HEK293 (cell line): ENCODE data around the gene STIP1.
A peak's percentile ranks its signal among the peaks of the same experiment; 100 is the strongest.

ENCODE experiments used
- CTCF ChIA-PET: fragments of 350-600 bp; formaldehyde crosslinking; extraction: SDS; loops from one replicate; lab custom pipeline; 2021; ENCODE audit warnings: antibody characterized with exemption; lab: Yijun Ruan, JAX
- POLR2A ChIA-PET: fragments of 300-600 bp; formaldehyde crosslinking; extraction: SDS; loops from one replicate; lab custom pipeline; 2020; ENCODE audit warnings: antibody characterized with exemption, inconsistent platforms; lab: Yijun Ruan, JAX
- H3K27ac ChIP-seq: fragments of 200-500 bp; sonication (Bioruptor generic); 2 replicates; pipeline ENCODE4 v1.5.1; 2014; ENCODE audit warnings: low read depth, low read length, control low read depth, inconsistent platforms; ENCODE audit errors: extremely low read depth
- H3K36me3 ChIP-seq, 2 experiments: fragments of 200-500 bp in 1 of 2; sonication (Bioruptor generic) in 1 of 2; 1 replicate in 1 of 2; 2 replicates in 1 of 2; pipeline ENCODE4 v1.5.1; 2014 to 2017; ENCODE audit warnings: inconsistent platforms in 2 of 2, low read length in 2 of 2; ENCODE audit not compliant: control insufficient read depth in 2 of 2, insufficient read depth in 1 of 2
- H3K4me1 ChIP-seq: fragments of 200-500 bp; sonication (Bioruptor generic); 2 replicates; pipeline ENCODE4 v1.5.1; 2014; ENCODE audit warnings: mild to moderate bottlenecking, low read length, inconsistent platforms; ENCODE audit not compliant: control insufficient read depth, insufficient read depth
- H3K4me3 ChIP-seq: 2 replicates; pipeline ENCODE4 v1.5.1; 2011; ENCODE audit warnings: low read depth, mild to moderate bottlenecking, control low read depth, low read length, moderate library complexity
- H3K9me3 ChIP-seq: fragments of 200-500 bp; sonication (Bioruptor generic); 2 replicates; pipeline ENCODE4 v1.5.1; 2014; ENCODE audit warnings: low read depth, low read length, inconsistent platforms; ENCODE audit not compliant: control insufficient read depth, insufficient read depth
- KLF10 ChIP-seq: fragments of 450-650 bp; IDR thresholded peaks from 2 replicates; pipeline ENCODE4 v1.5.1; 2018; ENCODE audit warnings: missing biosample characterization, mild to moderate bottlenecking, missing genetic modification characterization
- KLF9 ChIP-seq: fragments of 450-650 bp; formaldehyde crosslinking; IDR thresholded peaks from 2 replicates; pipeline ENCODE4 v1.5.1; 2016; ENCODE audit warnings: missing biosample characterization, missing genetic modification characterization, low read depth
- SCRT1 ChIP-seq: fragments of 450-650 bp; formaldehyde crosslinking; IDR thresholded peaks from 2 replicates; pipeline ENCODE4 v1.5.1; 2016; ENCODE audit warnings: missing biosample characterization, missing genetic modification characterization, borderline replicate concordance
- SCRT2 ChIP-seq: fragments of 450-650 bp; formaldehyde crosslinking; IDR thresholded peaks from 2 replicates; pipeline ENCODE4 v1.5.1; 2016; ENCODE audit warnings: missing biosample characterization, missing genetic modification characterization
- ZBTB10 ChIP-seq: fragments of 450-650 bp; formaldehyde crosslinking; IDR thresholded peaks from 2 replicates; pipeline ENCODE4 v1.5.1; 2016; ENCODE audit warnings: missing biosample characterization, missing genetic modification characterization
- ZBTB48 ChIP-seq: fragments of 450-650 bp; formaldehyde crosslinking; IDR thresholded peaks from 2 replicates; pipeline ENCODE4 v1.5.1; 2016; ENCODE audit warnings: missing biosample characterization, missing genetic modification characterization
- ZFP69B ChIP-seq: fragments of 450-650 bp; formaldehyde crosslinking; IDR thresholded peaks from 2 replicates; pipeline ENCODE4 v1.5.1; 2016; ENCODE audit warnings: missing biosample characterization, missing genetic modification characterization
- ZIC2 ChIP-seq: fragments of 450-650 bp; formaldehyde crosslinking; IDR thresholded peaks from 2 replicates; pipeline ENCODE4 v1.5.1; 2016; ENCODE audit warnings: missing biosample characterization, missing genetic modification characterization
- ZNF10 ChIP-seq: fragments of 450-650 bp; formaldehyde crosslinking; IDR thresholded peaks from 2 replicates; pipeline ENCODE4 v1.5.1; 2017; ENCODE audit warnings: missing biosample characterization, missing genetic modification characterization
- ZNF121 ChIP-seq: fragments of 450-650 bp; formaldehyde crosslinking; IDR thresholded peaks from 2 replicates; pipeline ENCODE4 v1.5.1; 2016; ENCODE audit warnings: missing biosample characterization, missing genetic modification characterization
- ZNF169 ChIP-seq: fragments of 450-650 bp; formaldehyde crosslinking; IDR thresholded peaks from 2 replicates; pipeline ENCODE4 v1.5.1; 2016; ENCODE audit warnings: missing biosample characterization, missing genetic modification characterization
- ZNF202 ChIP-seq: fragments of 450-650 bp; formaldehyde crosslinking; IDR thresholded peaks from 2 replicates; pipeline ENCODE4 v1.5.1; 2016; ENCODE audit warnings: missing biosample characterization, missing genetic modification characterization, borderline replicate concordance
- ZNF211 ChIP-seq: fragments of 450-650 bp; formaldehyde crosslinking; IDR thresholded peaks from 2 replicates; pipeline ENCODE4 v1.5.1; 2016; ENCODE audit warnings: low read depth, missing biosample characterization, missing genetic modification characterization
- ZNF302 ChIP-seq: fragments of 450-650 bp; formaldehyde crosslinking; IDR thresholded peaks from 2 replicates; pipeline ENCODE4 v1.5.1; 2016; ENCODE audit warnings: missing biosample characterization, missing genetic modification characterization, low read depth
- ZNF560 ChIP-seq: fragments of 450-650 bp; formaldehyde crosslinking; IDR thresholded peaks from 2 replicates; pipeline ENCODE4 v1.5.1; 2017; ENCODE audit warnings: missing biosample characterization, missing genetic modification characterization, borderline replicate concordance
- ZNF621 ChIP-seq: fragments of 450-650 bp; formaldehyde crosslinking; IDR thresholded peaks from 2 replicates; pipeline ENCODE4 v1.5.1; 2017; ENCODE audit warnings: missing biosample characterization, missing genetic modification characterization
- TF ChIP-seq, protein P1 (sequence below): fragments of 450-650 bp; formaldehyde crosslinking; IDR thresholded peaks from 2 replicates; pipeline ENCODE4 v1.5.1; 2016; ENCODE audit warnings: missing biosample characterization, missing genetic modification characterization
- TF ChIP-seq, protein P2 (sequence below): fragments of 450-650 bp; formaldehyde crosslinking; IDR thresholded peaks from 2 replicates; pipeline ENCODE4 v1.5.1; 2016; ENCODE audit warnings: missing biosample characterization, missing genetic modification characterization
- TF ChIP-seq, protein P3 (sequence below): fragments of 450-650 bp; formaldehyde crosslinking; conservative IDR thresholded peaks from 2 replicates; pipeline ENCODE4 v1.5.1; 2016; ENCODE audit warnings: low read depth, missing biosample characterization, missing genetic modification characterization

The STIP1 gene

DNA sequence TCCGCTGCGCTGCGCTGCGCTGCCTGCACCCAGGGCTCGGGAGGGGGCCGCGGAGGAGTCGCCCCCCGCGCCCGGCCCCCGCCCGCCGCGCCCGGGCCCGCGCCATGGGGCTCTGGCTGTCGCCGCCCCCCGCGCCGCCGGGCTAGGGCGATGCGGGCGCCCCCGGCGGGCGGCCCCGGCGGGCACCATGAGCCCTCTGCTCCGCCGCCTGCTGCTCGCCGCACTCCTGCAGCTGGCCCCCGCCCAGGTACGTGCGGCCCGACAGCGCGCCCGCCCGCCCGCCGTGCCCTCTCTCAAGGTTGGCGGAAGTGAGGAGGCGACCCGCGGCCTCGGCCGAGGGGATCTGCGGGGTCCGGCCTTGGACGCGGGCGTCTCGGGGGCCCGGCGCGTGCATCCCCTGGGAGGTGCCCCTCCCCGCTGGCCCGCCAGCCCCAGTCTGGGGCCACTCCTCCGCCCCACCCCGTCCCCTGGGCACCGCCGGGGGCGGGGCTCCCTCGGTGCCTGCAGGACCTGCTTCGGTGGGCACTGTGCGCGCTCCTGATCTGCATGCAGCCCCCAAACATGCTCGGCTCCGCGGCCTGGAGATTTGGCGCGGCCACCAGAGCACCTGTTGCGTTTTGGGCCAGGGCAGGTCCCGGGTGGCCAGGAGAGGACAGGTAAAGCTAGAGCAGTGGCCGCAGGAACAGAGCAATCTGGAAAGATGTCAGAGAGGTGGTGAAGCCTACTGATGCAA lies 48.8 kb downstream of the STIP1 start (continued):
- peak; percentile 93 for TF ChIP-seq SCRT2 (tag by site-specific recombination)
- TF ChIP-seq ZBTB48 (tag by site-specific recombination) = no peak
- TF ChIP-seq ZNF560 (tag by site-specific recombination) = no peak
- no peak for TF ChIP-seq ZNF302 (tag by site-specific recombination)
- TF ChIP-seq KLF10 = peak; percentile 73; the same call in 1 of the 2 replicates
- peak; percentile 45 for TF ChIP-seq KLF9 (tag by site-specific recombination)

DNA sequence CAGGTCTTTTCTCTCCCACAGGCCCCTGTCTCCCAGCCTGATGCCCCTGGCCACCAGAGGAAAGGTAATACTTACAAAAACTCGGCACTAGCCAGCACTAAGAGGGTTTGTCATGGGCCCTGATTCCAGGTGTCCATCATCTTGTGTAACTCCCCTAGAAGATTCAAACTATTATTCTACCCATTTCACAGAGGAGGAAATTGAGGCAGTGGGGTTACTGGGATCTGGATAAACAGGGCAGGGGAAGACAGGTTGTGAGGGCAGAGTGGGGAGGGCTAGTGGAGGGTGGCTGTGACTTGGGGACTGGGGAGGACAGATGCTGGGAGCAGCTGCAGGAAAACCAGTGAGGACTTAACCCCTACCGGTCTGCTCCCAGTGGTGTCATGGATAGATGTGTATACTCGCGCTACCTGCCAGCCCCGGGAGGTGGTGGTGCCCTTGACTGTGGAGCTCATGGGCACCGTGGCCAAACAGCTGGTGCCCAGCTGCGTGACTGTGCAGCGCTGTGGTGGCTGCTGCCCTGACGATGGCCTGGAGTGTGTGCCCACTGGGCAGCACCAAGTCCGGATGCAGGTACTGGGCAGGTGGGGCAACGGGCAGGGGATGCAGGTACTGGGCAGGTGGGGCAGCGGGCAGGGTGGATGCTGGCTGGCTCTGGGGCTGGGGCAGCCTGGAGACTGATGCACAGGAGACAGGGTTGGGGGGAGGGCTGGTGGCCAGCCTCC lies 49.6 kb downstream of the STIP1 start:
- peaks cover 0 to 31% of the 10 kb centered on the region in 2 experiments; a peak in 1 of 3 replicates for H3K36me3 ChIP-seq
- no peaks in the 10 kb centered on the region for H3K9me3 ChIP-seq
- TF ChIP-seq ZFP69B (tag by site-specific recombination) = no peak
- TF ChIP-seq ZNF621 = no peak
- TF ChIP-seq SCRT2 (tag by site-specific recombination) = peak; percentile 14; the same call in 1 of the 2 replicates
- no peak for TF ChIP-seq ZNF202 (tag by site-specific recombination)
- TF ChIP-seq SCRT1 (tag by site-specific recombination) = 0 out of 2 replicates have a peak, but pooled peaks have one; percentile 5
- TF ChIP-seq, protein P1, sequence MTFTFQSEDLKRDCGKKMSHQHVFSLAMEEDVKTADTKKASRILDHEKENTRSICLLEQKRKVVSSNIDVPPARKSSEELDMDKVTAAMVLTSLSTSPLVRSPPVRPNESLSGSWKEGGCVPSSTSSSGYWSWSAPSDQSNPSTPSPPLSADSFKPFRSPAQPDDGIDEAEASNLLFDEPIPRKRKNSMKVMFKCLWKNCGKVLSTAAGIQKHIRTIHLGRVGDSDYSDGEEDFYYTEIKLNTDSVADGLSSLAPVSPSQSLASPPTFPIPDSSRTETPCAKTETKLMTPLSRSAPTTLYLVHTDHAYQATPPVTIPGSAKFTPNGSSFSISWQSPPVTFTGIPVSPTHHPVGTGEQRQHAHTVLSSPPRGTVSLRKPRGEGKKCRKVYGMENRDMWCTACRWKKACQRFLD = no peak
- no peak for TF ChIP-seq ZNF10 (tag by site-specific recombination)
- TF ChIP-seq ZIC2 (tag by site-specific recombination) = 0 out of 2 replicates have a peak, but pooled peaks have one; percentile 11
- TF ChIP-seq, protein P2, sequence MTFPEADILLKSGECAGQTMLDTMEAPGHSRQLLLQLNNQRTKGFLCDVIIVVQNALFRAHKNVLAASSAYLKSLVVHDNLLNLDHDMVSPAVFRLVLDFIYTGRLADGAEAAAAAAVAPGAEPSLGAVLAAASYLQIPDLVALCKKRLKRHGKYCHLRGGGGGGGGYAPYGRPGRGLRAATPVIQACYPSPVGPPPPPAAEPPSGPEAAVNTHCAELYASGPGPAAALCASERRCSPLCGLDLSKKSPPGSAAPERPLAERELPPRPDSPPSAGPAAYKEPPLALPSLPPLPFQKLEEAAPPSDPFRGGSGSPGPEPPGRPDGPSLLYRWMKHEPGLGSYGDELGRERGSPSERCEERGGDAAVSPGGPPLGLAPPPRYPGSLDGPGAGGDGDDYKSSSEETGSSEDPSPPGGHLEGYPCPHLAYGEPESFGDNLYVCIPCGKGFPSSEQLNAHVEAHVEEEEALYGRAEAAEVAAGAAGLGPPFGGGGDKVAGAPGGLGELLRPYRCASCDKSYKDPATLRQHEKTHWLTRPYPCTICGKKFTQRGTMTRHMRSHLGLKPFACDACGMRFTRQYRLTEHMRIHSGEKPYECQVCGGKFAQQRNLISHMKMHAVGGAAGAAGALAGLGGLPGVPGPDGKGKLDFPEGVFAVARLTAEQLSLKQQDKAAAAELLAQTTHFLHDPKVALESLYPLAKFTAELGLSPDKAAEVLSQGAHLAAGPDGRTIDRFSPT (tag by site-specific recombination) = peak; percentile 75; the same call in 1 of the 2 replicates
- TF ChIP-seq, protein P3, sequence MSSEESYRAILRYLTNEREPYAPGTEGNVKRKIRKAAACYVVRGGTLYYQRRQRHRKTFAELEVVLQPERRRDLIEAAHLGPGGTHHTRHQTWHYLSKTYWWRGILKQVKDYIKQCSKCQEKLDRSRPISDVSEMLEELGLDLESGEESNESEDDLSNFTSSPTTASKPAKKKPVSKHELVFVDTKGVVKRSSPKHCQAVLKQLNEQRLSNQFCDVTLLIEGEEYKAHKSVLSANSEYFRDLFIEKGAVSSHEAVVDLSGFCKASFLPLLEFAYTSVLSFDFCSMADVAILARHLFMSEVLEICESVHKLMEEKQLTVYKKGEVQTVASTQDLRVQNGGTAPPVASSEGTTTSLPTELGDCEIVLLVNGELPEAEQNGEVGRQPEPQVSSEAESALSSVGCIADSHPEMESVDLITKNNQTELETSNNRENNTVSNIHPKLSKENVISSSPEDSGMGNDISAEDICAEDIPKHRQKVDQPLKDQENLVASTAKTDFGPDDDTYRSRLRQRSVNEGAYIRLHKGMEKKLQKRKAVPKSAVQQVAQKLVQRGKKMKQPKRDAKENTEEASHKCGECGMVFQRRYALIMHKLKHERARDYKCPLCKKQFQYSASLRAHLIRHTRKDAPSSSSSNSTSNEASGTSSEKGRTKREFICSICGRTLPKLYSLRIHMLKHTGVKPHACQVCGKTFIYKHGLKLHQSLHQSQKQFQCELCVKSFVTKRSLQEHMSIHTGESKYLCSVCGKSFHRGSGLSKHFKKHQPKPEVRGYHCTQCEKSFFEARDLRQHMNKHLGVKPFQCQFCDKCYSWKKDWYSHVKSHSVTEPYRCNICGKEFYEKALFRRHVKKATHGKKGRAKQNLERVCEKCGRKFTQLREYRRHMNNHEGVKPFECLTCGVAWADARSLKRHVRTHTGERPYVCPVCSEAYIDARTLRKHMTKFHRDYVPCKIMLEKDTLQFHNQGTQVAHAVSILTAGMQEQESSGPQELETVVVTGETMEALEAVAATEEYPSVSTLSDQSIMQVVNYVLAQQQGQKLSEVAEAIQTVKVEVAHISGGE = no peak
- TF ChIP-seq ZNF211 = no peak
- TF ChIP-seq ZNF169 = no peak
- TF ChIP-seq ZBTB10 (tag by site-specific recombination) = no peak
- peak; percentile 43; the same call in 1 of the 2 replicates for TF ChIP-seq ZNF121
- POLR2A ChIA-PET = interaction anchor here (1.0 to 3.9 kb wide), 3 partner anchors 9 to 10 kb away, joined by 3 to 12 read pairs (median 3); partner anchors contain the start of genes NUDT22 and TRPT1
- H3K27ac ChIP-seq = peak overlapping the region; percentile 68; the same call in 1 of the 2 replicates
- no peaks in the 10 kb centered on the region for H3K4me1 ChIP-seq
- CTCF ChIA-PET = interaction anchor here (1.0 kb wide), 1 partner anchor 31 kb away, joined by 5 read pairs; no protein-coding TSS in a partner anchor
- peak overlapping the region; percentile 43 for H3K4me3 ChIP-seq
